GM12875 (cell line): ENCODE results near the gene RNF148.

ENCODE experiments used
- H3K4me3 ChIP-seq: one replicate; pipeline ENCODE4 v1.5.1; 2011; ENCODE audit warnings: low read depth, low read length, control low read depth
- TF ChIP-seq, protein P1 (sequence below): IDR thresholded peaks from 2 replicates; pipeline ENCODE4 v1.5.1; 2011; ENCODE audit warnings: low read depth, mild to moderate bottlenecking, control low read depth, inconsistent platforms, low read length, moderate library complexity, borderline replicate concordance; ENCODE audit not compliant: insufficient read depth

The RNF148 gene, protein sequence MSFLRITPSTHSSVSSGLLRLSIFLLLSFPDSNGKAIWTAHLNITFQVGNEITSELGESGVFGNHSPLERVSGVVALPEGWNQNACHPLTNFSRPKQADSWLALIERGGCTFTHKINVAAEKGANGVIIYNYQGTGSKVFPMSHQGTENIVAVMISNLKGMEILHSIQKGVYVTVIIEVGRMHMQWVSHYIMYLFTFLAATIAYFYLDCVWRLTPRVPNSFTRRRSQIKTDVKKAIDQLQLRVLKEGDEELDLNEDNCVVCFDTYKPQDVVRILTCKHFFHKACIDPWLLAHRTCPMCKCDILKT

DNA sequence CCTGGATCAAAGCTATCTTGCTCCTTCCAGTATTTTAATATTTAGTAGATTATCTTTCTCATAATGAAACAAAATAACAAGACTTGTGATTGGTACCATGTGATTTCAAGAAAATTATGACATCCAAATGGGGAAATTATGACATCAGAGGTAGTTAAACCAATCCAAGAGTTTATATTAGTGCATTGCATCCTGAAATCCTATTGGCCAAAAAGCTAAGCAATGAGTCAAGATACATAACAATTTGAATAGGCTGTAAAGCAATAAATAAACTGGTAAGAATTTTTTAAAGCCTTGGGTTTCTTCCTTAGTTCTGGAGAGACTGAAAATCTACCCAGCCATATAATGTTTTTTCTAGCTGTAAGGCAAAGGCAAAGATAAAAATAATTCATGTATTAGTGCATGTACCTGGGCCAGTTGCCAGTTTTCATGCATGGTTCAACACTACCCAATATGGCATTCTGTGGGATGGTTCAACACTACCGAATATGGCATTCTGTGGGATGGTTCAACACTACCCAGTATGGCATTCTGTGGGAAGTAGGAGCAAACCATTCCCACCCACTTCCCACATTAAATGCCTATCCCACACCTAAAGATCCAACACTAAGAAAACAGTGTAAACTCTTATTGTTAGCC, at the start of gene RNF148:
Gene RNF148, minus strand, starts transcription at position 51 of the 639 bp plus-strand sequence. CDS start 172 bp downstream, outside the sequence.
- TF ChIP-seq, protein P1, sequence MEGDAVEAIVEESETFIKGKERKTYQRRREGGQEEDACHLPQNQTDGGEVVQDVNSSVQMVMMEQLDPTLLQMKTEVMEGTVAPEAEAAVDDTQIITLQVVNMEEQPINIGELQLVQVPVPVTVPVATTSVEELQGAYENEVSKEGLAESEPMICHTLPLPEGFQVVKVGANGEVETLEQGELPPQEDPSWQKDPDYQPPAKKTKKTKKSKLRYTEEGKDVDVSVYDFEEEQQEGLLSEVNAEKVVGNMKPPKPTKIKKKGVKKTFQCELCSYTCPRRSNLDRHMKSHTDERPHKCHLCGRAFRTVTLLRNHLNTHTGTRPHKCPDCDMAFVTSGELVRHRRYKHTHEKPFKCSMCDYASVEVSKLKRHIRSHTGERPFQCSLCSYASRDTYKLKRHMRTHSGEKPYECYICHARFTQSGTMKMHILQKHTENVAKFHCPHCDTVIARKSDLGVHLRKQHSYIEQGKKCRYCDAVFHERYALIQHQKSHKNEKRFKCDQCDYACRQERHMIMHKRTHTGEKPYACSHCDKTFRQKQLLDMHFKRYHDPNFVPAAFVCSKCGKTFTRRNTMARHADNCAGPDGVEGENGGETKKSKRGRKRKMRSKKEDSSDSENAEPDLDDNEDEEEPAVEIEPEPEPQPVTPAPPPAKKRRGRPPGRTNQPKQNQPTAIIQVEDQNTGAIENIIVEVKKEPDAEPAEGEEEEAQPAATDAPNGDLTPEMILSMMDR, result no peak
- H3K4me3 ChIP-seq, result no peak within 1 kb of the TSS

DNA sequence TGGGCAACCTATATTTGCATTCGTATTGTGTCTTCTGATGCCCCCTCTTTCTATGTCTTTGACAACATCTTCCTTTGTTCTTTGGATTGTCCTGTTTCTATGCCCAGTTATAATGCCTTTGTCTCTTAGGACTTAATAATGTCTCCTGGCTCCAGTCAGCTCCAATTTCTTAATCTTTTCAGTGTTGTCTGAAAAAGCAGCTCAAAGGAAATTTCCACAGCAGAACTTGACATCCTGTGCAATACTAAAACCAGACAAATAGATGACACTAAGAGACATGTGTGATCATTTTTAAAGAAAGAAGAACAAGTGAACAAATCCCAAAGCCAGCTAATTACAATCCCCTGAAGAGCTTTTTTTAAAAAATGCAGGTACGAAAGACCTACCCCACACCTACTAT, 47.7 kb upstream of the RNF148 start:
- no peak overlapping the region for H3K4me3 ChIP-seq
- TF ChIP-seq, protein P1, result no peak

DNA sequence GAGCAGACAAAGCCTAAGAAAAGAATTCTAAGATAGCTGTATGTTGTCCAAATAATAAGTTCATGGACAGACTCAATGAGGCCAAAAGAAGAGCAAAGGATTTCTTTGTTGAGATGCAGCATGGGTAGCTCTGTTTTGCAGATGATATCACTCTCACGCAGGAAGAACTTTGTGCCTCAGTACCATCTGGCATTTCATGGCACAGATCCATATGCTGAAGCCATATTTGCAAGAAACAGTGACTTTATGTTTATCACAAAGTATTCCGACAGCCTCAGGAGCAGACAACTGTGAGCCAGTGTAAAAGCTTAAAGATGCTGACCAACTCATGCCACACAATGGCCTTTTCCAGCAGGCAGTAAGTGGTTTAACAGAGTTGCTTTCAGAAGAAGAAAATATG, 45.5 kb upstream of the RNF148 start:
- TF ChIP-seq, protein P1, result no peak

DNA sequence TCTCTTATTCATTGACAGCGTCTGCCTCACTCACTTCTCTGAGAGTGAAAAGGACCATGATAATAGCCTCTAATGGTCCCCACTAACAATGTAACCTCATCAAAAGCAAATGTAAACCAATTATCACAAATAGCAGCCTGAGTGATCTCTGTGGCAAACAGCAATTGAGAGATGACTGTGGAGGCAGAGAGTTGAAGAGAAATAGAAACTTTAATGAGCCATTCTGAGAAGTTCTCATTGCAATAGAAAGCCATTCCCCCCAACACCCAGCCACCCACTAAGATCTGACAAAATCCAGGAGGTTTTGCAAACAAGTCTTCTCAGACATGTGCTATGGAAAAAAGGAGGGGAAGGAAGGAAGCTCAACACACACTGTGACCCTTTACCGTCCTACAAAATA, 44.2 kb upstream of the RNF148 start:
- TF ChIP-seq, protein P1, result no peak
- H3K4me3 ChIP-seq, result no peak overlapping the region

More for the DNA sequence above, 45.5 kb upstream of the RNF148 start:
- no peak overlapping the region for H3K4me3 ChIP-seq

DNA sequence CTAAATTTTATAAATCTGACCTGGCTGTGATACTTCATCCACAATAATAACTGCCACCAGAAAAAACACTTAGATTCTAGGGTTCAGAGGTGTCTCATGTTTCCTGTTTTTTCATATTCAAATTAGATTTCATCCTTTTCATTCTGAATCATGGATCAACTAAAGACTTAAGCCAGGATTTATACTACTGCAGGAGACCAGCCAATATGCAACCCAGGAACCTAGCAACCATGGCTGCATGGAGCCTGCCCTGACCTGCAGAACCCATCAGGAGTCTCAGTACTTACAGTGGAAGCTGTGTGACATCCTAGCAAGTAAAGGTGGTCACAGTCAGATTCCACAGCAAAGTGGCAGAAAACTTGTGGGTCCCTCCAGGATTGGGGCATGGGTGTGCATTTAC, 40.5 kb upstream of the RNF148 start:
- TF ChIP-seq, protein P1, result no peak
- H3K4me3 ChIP-seq, result no peak overlapping the region

DNA sequence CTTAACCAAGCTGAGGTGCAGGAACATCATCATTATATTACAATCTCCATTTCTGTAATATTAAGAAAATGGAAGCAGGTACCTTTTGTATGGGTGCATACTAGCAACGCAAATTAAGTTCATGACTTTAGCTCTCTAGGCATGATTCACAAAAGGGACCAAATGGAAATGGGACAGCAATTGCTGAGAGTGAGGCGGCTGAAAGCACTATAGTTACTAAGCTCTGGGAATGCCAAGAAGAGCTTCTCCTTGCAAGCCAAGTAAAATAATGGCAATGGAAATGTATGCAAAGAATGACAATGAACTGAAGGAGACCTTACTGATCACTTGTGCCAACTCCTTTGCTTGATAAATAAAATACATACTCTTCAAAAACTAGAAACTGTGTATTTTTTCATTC, 36.2 kb upstream of the RNF148 start:
- H3K4me3 ChIP-seq, result no peak overlapping the region
- TF ChIP-seq, protein P1, result no peak

DNA sequence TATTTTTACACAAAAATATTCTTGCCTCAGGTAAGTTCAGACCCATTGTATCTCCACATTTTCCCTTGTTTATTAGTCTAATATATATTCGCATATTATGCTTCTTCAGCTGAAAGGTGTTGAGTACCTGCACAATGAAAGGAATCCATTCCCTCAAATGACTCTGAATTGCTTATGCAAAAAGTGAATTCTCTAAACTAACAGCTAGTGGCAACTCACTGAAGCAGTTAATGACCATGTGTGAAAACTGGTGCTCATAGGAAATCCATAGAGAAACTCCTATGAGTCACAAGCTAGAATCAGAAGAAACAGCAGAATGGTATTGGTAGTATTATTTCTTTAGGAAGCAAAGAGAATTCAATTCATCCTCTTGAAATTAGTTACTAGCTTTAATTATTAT, 33.5 kb upstream of the RNF148 start:
- TF ChIP-seq, protein P1, result no peak
- no peak overlapping the region for H3K4me3 ChIP-seq
